COLO829 (cell line): Measurements from ENCODE around the gene OCA2.
"Not testable (repeated sequence)": the region's sequence is repeated elsewhere in the genome, so short reads cannot be mapped to it uniquely, and the experiment has no call there.

Experiments used
- DNase-seq: peaks from one replicate; pipeline ENCODE4 v3.0.0; 2012; ENCODE audit warnings: low spot score

The OCA2 gene

DNA sequence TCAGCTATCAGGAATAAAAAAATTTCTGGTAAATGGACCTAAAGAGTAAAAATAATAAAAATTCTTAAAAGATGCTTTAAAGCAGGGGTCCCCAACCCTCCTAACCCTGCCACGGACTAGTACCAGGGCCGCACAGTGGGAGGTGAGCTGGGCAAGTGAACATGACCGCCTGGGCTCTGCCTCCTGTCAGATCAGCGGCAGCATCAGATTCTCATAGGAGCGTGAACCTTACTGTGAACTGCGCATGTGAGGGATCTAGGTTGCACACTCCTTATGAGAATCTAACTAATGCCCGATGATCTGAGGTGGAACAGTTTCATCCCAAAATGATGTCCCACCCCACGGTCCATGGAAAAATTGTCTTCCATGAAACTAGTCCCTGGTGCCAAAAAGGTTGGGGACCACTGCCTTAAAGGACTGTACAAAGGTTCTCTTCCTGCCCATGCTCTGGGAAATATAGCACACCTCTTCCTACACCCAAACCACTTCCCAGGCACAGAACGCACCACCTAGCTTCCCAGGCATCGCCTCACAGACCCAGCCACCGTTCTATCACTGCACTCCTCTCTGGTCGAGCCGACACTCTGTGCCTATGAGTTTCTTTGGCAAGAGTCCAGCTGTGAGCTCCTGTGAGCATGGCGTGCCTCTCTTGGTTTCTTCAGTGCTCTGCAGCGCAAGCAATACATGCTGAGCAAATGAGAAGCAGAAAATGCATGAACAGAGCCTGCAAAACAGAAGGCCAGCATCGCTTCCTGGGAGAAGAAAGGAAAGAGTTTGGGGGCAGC lies 104.9 kb downstream of the OCA2 start:
- DNase-seq: no peak

DNA sequence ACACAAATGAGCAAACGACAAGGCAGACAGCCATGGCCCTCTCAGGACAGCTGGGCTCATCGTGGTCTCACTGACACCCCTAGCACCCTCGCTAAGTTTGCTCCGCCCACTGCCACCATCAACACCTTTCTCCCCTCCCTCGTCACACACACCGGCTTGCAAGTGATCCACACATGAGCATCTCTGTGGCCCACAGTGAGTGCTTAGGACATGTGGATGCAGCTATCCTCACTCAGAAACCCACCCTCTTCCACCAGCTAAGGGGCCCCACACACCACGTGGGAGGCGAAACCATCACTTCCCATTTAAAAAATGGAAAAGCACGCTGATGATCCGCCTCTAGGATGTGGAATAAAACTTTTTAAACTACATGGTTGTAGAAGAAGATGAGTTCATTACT lies 105.6 kb downstream of the OCA2 start:
- no peak for DNase-seq

DNA sequence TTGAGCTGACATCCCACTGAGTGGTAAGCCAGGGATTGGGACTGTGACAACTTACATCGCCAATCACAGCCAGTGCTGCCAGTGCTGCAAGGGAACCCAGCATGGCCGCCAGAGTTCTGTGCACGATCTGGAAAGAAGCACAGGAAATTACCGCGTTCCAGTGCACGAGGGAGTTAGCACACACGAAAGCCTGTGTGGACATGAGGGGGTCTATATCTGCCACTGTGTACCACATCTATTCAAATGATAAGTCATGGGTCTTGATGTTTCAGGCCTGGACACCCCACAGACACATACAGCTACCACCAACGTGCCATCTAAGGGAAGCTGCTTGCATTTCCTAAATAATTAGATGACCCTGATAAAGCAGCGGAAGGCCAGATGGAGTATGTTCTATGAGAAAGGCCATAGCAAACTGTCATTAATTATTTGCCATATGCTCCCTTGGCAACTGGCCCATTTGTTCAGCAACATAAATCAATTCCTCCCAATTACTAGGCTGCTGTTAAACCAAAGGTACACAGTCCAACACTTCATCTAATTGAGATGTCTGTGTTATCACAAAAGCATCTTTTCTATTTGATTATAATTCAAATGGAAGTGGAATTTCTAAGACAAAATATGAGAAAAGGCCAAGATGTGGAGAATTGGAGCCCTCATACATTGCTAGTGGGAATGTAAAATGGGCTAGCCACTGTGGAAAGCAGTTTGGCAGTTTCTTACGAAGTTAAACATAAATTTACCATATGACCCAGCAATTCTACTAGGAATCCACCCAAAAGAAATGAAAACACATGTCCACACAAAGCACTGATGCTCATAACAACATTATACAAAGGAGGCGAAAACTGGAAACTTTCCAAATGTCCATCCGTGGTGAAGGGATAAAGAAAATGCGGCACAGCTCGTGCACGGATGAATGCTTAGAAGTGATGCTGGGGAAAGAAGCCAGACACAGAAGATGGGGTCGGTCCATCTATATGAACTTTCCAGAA lies 108.3 kb downstream of the OCA2 start:
- DNase-seq: no peak

DNA sequence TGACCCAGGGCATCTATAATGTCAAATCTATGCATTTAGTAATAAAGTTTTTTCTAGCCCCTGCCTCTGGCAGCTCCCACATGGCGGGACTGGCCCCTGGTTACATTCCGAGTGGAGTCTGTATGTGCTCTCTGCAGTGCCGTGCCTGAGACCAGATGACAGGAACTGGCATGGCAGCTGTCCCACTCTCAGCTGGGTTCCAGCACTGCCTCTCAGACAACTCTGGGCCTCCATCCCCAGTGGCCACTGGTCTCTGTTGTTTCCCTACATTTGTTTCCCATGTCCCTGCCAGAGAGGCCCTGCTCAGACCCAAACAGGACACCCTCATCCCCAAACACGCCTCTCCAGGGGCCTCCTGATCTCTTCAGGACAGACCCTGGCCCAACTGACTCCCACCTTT lies 109.3 kb downstream of the OCA2 start:
- no peak for DNase-seq

DNA sequence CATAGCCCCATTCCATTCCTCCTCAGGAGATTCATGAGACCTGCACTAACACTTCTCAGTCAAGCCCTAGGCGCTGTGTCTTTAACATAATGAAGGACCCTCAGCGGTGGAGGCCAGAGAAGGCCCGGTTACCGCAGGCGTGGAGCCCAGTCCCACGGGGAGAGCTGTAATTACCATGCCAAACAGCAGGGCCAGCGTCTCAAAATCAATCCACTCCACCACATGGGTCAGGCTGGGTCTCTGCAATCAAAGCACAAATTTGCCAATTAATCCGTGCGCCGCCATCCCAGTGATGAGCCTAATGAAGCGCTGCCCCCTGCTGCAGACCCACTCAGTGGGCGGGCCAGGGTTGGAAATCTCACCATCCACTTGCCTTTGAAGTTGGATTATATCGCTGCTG lies 109.7 kb downstream of the OCA2 start:
- no peak for DNase-seq

- no peak for DNase-seq
These were observed 114.0 kb downstream of the OCA2 start for GRCh38 chr15:27985099-27985498.

DNA sequence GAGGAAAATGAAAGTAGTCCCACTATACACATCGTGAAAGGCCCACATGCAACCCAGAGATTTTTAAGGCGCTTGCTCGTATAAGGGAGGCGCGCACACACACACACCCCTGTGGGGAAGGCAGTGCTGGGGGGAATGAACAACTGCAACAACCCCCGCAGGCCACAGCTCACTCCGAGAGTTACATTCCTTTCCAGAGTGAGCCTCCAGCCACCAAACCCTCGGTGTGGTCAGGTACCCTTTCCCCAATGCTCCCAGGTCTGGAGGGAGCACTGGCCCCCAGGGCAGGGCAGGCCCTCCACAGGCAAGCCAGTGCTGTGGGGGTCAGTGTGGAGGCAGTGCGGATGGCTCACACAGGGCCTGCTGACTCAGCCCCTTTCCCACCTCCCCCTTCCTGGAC lies 115.6 kb downstream of the OCA2 start:
- DNase-seq: no peak

DNA sequence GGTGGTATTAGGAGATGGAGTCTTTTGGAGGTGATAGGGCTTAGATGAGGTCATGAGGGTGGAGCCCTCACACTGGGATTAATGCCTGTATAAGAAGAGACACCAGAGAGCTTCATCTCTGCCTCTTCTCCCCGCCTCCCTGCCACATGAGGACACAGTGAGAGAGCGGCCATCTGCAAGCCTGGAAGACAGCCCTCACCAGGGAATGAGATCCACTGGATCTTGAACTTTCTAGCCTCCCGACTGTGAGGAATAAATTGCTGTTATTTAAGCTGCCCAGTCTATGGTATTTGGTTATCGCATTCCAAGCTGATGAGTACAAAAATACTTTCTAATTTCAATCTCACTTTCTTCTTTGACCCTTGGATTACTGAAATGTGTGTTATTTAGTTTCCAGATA lies 121.4 kb downstream of the OCA2 start:
- no peak for DNase-seq

- DNase-seq: no peak
These were observed 125.2 kb downstream of the OCA2 start for GRCh38 chr15:27973886-27974285.

GRCh38 chr15:27970661-27971392 lies 128.3 kb downstream of the OCA2 start:
- DNase-seq: no peak

GRCh38 chr15:27967541-27967940 lies 131.6 kb downstream of the OCA2 start:
- no peak for DNase-seq

DNA sequence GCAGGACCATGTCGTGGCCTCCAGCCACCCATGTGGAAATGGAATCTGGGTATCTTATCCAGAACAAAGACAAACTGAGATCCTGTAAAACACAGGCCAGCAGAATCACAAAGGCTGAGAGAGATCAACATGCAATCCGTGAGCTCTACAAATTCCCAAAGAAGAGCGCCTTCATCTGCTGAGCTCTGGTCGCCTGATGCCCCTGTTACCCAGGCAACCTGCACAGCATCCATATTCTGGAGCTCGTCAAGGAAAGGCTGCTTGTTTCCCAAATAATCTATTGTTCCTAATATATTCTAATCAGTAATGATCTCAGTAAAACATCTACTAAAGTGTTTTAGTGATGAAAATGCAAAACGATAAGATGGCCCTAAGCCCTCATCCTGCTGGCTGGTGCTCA lies 133.6 kb downstream of the OCA2 start:
- DNase-seq: no peak

- no peak for DNase-seq
These were observed 137.3 kb downstream of the OCA2 start for GRCh38 chr15:27961801-27962200.

- no peak for DNase-seq
These were observed 140.1 kb downstream of the OCA2 start for GRCh38 chr15:27958911-27959578.

- no peak for DNase-seq
These were observed 142.8 kb downstream of the OCA2 start for GRCh38 chr15:27956285-27956684.

- DNase-seq: no peak
These were observed 144.0 kb downstream of the OCA2 start for GRCh38 chr15:27955087-27955486.

- DNase-seq: not testable (repeated sequence)
These were observed 146.5 kb downstream of the OCA2 start for GRCh38 chr15:27952593-27952992.

DNA sequence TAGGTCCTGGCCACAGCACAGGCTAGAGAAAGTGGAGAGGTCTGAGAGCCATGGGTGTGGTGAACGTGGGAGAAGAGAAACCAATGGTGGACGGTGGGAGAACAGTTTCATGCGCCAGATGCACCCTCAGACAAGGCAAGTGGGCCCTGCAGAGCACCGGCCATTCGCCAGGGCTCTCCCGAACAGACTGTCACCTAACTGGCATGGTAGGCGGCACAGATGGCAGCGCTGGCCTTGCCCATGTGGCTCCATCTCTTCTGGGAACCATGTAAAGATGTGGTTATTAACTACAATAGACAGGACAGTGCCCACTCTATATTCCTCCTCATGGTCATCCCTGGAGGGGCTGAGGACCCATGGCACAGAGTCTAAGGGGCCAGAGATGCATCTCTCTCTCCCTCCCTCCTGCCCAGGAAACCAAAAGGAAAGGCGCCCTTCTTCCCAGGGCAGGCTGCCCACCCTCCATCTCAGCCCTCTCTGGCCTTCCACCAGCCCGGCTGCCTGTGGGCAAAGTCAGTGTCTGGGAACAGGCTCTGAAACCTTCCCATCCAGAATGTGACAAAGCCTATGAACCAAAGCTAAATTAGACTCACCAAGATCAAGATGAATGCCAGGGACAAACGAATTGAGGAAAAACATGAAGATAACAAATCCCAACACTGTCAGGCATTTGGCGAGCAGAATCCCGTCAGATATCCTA lies 147.8 kb downstream of the OCA2 start:
- no peak for DNase-seq

GRCh38 chr15:27949089-27949488 lies 150.0 kb downstream of the OCA2 start:
- no peak for DNase-seq

DNA sequence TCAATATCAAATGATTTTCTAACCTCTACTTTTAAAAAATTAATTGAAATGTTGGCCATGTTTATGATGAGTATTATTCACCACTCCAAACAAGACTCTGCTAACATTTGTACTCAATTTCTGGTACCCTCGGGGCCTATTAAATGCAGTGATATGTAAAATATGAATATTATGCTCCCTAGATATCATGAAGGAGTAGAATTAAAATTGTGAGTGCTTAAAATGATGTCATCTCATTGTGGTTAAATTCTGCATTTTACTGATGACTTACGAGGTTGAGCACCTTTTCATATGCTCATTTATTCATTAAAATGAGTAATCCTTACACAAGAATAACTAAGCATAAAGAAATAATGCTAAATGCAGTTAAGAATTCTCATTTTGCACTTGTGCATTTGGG lies 159.9 kb downstream of the OCA2 start:
- DNase-seq: no peak

GRCh38 chr15:27937851-27938250 lies 161.3 kb downstream of the OCA2 start:
- no peak for DNase-seq
